ENCODE measurements around the gene RPL18. TPM values are rescaled to one million over a fixed set of nuclear protein-coding genes. Genes with fewer than 3 reads are reported as not detected.

RPL18 gene
- total RNA-seq, 1 donor from 2014 or later: 1,772 TPM

GRCh38 chr19:48606463-48607358 lies 12.3 kb downstream of the RPL18 start, which contains the start of gene SPACA4:
TSS of gene SPACA4 (plus strand) at chr19:48606742. CDS start at chr19:48606979, 237 bp downstream.
- Mint-ChIP-seq H3K27ac (ENCODE audit: unreplicated experiment) (no peak within 1 kb of the TSS), H3K4me3 (no peak within 1 kb of the TSS), H3K36me3 (ENCODE audit: low read depth) (no peaks in the 10 kb centered on the region), H3K4me1 (peaks cover 4% of the 10 kb centered on the region), H3K27me3 (ENCODE audit: low read depth) (peaks cover under 1% of the 10 kb centered on the region), H3K9me3 (no peaks in the 10 kb centered on the region)
- no peak for TF ChIP-seq CTCF (conservative IDR thresholded peaks at IDR 0.05)
- no peak for DNase-seq (ENCODE audit: low read depth, low spot score)

- DNase-seq (ENCODE audit: low read depth, low spot score): no peak
- H3K36me3 Mint-ChIP-seq (ENCODE audit: low read depth): no peaks in the 10 kb centered on the region
- no peaks in the 10 kb centered on the region for H3K9me3 Mint-ChIP-seq
- no peak overlapping the region for H3K27ac Mint-ChIP-seq (ENCODE audit: unreplicated experiment)
- no peaks in the 10 kb centered on the region for H3K27me3 Mint-ChIP-seq (ENCODE audit: low read depth)
- TF ChIP-seq CTCF (conservative IDR thresholded peaks at IDR 0.05): no peak
- peaks cover 2% of the 10 kb centered on the region for H3K4me1 Mint-ChIP-seq
- no peak overlapping the region for H3K4me3 Mint-ChIP-seq
These were observed 15.1 kb downstream of the RPL18 start for GRCh38 chr19:48603850-48604249.

DNA sequence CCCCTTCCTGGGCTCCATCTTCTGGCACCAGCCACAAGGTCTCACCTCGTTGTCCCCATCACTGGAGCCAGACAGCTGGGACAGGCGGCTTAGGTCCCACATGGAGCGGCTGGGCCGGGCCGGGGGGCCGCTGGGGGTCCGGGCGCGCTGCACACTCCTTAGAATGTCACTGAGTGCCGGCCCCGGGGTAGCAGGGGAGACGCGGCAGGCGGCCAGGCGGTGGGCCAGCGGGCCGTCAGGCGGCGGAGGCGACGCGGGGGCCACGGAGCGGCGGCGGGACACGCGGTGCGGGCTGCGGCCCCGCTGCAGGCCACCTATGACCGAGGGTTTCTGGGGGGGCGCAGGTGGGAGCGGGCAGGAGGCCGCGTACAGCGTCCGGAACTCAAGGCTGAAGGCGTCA lies 15.5 kb downstream of the RPL18 start:
- no peaks in the 10 kb centered on the region for H3K27me3 Mint-ChIP-seq (ENCODE audit: low read depth)
- no peaks in the 10 kb centered on the region for H3K9me3 Mint-ChIP-seq
- no peak overlapping the region for H3K4me3 Mint-ChIP-seq
- no peak for DNase-seq (ENCODE audit: low read depth, low spot score)
- no peak for TF ChIP-seq CTCF (conservative IDR thresholded peaks at IDR 0.05)
- H3K4me1 Mint-ChIP-seq: no peaks in the 10 kb centered on the region
- H3K36me3 Mint-ChIP-seq (ENCODE audit: low read depth): no peaks in the 10 kb centered on the region
- H3K27ac Mint-ChIP-seq (ENCODE audit: unreplicated experiment): no peak overlapping the region

DNA sequence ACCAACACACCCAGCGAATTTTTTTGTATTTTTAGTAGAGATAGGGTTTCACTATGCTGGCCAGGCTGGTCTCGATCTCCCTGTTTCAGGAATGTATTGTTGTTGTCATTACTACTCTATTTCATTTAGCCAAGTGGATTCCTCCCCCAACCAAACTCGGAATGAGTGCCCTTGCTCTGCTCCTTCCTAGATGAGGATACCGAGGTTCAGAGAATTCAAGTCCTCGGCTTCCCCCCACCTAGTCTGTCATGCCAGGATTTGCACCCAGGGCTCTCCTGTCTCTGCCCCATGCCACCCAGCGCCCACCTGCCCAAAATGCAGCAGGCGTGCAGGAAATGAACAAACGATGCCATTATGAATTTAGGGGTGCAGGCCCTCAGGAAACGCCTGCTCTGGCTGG lies 16.0 kb downstream of the RPL18 start:
- Mint-ChIP-seq H3K4me1 (no peaks in the 10 kb centered on the region), H3K36me3 (ENCODE audit: low read depth) (no peaks in the 10 kb centered on the region)
- DNase-seq (ENCODE audit: low read depth, low spot score): no peak

More for the DNA sequence above, 16.0 kb downstream of the RPL18 start:
- Mint-ChIP-seq H3K4me3 (no peak overlapping the region), H3K27ac (ENCODE audit: unreplicated experiment) (peak overlapping the region; percentile 31), H3K27me3 (ENCODE audit: low read depth) (no peaks in the 10 kb centered on the region), H3K9me3 (no peaks in the 10 kb centered on the region)
- no peak for TF ChIP-seq CTCF (conservative IDR thresholded peaks at IDR 0.05)

Measured in neural crest cell (in vitro differentiated cells).